ENCODE data around the gene CENPV.

GRCh38 chr17:16358394-16358793 is 5.1 kb upstream of the CENPV start:
- TF ChIP-seq CTCF (IDR thresholded peaks at IDR 0.05) (no peak), POLR2A (IDR thresholded peaks at IDR 0.05) (no peak)
